GM21423 (cell line): ENCODE measurements around the gene PNMA8C.

Experiments
- ATAC-seq: cut with Tn5 transposase; IDR thresholded peaks from one replicate; pipeline ENCODE4 v1.9.1; 2021; ENCODE audit warnings: mild to moderate bottlenecking, moderate library complexity; ENCODE audit not compliant: unreplicated experiment

The PNMA8C gene

GRCh38 chr19:46428239-46429135, at the start of gene PNMA8C:
Gene PNMA8C, minus strand, starts transcription at chr19:46428936. Its CDS starts 577 bp downstream, at chr19:46428359.
- ATAC-seq: no peak

- no peak for ATAC-seq
Measured at GRCh38 chr19:46475986-46476385, 47.2 kb upstream of the PNMA8C start.

GRCh38 chr19:46474211-46474610, 45.5 kb upstream of the PNMA8C start:
- ATAC-seq: no peak

GRCh38 chr19:46472592-46472991, 43.9 kb upstream of the PNMA8C start:
- no peak for ATAC-seq

DNA sequence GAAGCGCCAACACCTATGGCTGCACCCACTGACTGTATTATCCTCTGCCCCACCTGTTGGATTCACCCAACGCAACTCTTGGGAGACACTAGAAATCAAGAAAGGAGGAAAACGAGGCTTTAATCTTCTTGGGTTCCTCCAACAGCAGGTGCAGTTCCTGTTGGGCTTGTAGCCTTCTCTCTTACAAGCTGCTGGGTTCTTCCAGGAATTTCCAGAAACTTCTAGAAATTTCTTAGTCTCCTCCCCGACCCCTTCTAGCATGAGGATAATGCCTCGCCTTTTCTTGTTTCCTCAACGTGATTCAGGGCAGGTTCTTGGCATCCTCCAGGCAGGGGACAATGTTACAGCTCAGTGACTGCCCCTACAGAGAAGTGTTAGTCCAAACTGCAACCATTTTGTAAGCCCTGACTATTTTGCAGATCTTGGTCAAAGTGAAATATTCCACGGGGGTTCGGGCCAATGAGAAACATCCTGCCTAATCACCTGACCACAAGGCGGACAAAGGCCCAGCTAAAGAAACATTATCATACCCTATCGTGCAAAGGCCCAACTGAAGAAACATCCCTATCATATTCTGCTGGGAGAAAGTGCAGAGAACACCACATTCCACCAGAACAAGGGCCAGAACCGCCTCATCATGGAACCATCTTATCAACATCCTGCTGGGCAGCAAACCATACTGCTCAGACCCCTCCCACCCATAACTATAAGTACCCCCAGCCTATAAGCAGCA, 43.2 kb upstream of the PNMA8C start:
- no peak for ATAC-seq

DNA sequence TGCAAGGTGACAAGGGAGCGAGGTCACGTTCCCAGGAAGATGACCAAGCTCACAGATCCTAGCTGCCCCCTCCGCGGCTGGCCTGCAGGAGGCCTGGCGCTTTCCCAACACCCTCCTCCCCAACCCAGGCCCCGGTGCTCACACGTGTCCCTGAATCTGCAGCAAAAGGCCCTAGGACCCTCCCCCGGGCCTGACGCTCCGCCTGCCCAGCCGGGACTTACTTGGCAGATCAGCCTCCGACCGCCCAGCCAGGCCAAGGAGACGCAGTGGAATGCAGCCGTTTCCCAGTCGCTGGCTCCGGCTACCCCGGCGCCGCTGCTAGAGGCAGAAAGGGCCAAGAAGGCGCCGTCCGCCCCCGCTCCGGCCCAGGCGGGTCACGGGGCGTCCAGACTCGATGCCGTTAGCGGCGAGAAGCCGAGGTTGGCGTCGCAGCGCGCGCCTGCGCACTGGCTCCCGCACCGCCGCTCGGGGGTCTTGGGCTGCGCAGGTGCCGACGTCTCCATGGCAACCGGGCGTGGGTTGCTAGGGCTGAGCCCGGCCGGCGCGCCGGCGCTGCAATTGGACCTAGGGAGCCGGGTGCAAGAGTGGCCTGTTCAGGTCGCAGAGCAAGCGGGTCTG, 42.5 kb upstream of the PNMA8C start, which contains the start of gene PNMA8A:
TSS of gene PNMA8A (minus strand) at position 448 of the 618 bp plus-strand sequence. CDS start 528 bp downstream, outside the sequence.
- no peak for ATAC-seq

GRCh38 chr19:46470376-46470775, 41.6 kb upstream of the PNMA8C start:
- ATAC-seq: no peak

DNA sequence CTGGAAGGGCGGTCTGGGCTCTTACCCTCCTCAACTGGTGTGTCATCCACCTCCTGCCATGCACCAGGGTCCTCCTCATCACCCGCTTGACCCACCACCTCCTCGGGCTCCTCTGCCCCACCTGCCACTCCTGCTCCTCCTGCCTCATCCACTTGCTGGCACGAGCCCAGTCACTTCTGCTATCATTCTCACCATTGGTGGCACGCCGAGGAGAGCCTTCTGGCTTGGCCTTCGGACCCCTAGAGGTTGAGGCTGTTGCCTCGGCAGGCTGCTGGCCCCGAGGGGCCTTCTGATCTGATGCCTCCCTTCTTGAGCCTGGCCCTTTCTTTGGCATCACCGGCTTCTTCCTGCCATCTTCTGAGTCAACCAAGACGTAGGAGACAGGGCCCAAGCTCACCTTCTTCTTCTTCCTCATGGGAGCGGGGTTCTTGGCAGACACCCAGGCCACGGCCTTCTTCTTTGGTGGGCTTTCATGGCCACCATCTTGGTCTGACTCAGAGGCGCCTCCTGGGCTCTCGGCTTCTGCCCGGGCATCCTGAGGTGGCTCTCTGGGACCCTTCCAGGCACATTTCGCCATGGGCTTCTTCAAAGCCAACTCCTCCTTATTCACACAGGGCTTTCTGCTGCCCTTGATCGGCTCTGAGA, 40.9 kb upstream of the PNMA8C start:
- ATAC-seq: no peak

DNA sequence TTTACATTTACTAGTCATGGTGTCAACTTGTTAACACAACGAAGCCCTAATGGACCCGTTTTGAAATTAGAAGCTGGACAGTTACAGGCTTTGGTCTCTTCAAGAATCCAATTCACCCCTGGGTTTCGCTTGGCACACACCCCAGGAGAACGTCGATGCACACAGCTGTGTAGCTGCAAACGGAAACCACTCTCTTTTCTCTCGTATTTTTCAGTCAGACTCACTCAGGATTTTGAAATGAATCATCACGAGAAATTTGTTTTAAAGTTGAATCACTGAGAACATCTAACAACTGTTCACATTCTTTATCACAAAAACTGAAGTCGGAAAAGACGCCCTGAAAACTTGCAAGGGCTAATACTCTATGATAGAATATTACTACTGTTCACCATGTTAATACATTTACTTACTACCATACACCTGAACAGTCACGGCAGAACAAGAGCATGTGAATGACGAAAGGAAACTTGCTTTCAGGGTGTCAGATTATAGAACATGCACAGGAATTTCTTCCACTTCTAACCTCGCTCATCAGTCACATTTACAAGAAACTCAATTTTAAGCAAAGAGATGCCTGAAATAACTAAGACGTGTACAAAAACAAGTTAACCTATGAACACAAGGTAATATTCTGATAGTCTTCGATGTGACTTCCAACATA, 37.9 kb upstream of the PNMA8C start:
- no peak for ATAC-seq

DNA sequence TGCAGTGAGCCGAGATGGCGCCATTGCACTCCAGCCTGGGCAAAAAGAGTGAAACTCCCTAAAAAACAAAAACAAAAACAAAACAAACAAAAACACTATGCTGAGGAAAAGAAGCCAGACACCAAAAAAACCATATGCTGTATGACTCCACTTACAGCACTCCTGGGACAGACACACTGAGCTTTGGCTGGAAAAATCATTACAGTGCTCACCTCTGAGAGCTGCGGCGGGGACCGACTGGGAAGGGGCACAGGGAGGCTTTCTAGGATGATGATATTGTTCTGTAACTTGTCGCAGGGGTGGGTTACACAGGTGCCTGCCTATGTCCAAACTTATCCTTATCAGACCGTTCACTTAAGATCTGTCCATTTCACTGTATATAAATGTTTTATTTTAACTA, 34.8 kb upstream of the PNMA8C start:
- no peak for ATAC-seq

GRCh38 chr19:46461537-46461936, 32.8 kb upstream of the PNMA8C start:
- no peak for ATAC-seq

- no peak for ATAC-seq
Measured at GRCh38 chr19:46460981-46461380, 32.2 kb upstream of the PNMA8C start.

DNA sequence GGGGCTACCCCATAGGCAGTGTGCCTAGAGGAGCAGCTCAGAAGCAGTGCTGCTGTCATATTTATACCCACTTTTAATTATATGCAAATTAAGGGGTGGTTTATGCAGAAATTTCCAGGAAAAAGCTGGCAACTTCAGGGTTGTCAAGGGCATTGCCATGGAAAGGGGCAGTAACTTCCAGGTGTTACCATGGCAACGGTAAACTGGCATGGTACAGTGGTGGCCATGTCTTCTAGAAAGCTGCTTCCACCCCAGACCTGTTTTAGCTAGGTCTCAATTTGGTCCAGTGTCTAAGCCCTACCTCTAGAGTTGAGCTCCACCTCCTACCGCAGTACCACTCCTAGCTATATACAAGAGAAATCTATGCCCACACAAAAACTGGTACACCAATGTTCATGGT, 31.3 kb upstream of the PNMA8C start:
- ATAC-seq: no peak

DNA sequence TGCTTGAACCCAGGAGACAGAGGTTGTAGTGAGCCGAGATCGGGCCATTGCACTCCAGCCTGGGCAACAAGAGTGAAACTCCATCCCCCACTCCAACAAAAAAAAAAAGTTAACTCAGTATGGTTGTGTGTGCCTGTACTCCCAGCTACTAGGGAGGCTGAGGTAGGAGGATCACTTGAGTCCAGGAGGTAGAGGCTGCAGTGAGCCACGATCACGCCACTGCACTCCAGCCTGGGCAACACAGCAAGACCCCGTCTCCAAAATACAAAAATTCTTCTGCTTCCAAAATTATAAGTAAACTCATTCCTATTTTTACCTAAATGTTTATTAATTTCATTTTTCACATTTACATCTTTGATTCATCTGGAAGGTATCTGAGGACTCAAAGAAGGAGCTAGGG, 28.2 kb upstream of the PNMA8C start:
- ATAC-seq: no peak

DNA sequence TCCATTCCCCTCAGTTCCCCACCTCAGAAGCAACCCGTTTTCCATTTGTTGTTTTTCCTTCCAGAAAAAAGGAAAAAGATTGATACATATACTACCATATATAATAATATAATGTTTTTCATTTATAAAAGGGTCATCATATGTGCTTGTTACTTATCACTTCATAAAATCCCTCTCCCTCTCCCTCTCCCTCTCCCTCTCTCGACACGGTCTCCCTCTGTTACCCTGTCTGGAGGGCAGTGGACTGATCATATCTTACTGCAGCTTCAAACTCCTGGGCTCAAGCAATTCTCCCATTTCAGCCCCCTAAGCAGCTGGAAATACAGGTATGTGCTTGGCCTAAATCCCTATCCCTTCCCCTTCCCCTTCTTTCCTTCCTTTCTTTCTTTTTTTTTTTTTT, 25.5 kb upstream of the PNMA8C start:
- ATAC-seq: no peak

DNA sequence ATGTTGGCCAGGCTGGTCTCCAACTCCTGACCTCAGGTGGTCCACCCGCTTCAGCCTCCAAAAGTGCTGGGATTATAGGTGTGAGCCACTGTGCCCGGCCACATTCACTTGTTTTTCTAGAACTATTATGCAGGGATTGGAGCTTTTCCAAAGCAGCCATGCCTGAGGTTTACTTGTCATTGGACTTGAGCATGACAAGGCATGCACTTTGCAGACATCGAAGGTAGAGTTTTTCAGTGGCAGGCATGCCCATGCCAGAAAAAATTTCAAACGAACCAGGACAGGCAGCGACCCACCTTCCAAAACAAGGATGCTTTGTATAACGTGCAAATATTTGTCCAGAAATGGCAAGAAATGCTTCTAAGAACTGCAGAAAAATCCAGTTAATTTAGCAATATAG, 24.9 kb upstream of the PNMA8C start:
- no peak for ATAC-seq

GRCh38 chr19:46452186-46452585, 23.4 kb upstream of the PNMA8C start:
- ATAC-seq: no peak

DNA sequence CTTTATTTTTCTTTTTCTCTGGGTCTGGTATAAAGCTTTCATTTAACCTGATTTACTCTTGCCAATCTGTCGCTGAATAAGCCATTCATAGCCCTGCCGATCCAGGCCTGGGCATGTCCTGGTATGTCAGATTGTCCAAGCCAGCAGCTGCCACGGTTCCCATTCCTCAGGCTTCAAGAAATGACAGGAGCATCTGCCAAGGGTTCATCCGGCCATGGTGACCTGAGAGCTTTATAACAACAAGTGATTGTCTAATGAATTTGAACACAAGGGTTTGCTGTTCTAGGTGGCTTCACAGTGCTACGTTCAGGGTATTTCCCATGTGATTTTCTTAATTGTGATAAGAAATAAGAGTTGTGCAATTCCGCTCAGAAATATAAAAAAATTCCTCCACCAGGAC, 22.6 kb upstream of the PNMA8C start:
- ATAC-seq: no peak

DNA sequence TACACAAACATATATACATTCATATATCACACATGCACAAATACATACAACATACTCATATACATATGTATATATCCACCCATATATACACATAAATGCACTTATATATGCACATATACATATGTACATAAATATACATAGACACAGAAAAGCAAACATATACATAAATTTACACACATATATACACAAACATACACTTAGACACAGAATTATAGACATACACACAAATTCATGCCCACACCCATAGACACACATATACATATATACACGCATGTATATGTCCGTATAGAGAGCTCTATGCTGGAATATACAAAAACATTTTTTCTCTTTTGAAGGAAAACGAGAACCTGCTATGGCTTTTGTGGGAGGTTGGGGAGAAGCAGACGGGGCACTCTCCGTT, 22.0 kb upstream of the PNMA8C start:
- no peak for ATAC-seq

GRCh38 chr19:46449228-46449627, 20.5 kb upstream of the PNMA8C start:
- no peak for ATAC-seq

GRCh38 chr19:46448601-46449000, 19.9 kb upstream of the PNMA8C start:
- ATAC-seq: no peak
